H1 (cell line): ENCODE measurements around the gene FARS2. TPM values are rescaled to one million over a fixed set of nuclear protein-coding genes. Genes with fewer than 3 reads are reported as not detected.

ENCODE experiments used
- HDAC2 ChIP-seq, 2 experiments: fragments of 300-600 bp in 1 of 2; sonication (generic) in 1 of 2; IDR thresholded peaks; 2 replicates each; pipeline ENCODE4 v1.6.1; 2011 to 2012; ENCODE audit warnings: low read depth in 2 of 2, low read length in 2 of 2, mild to moderate bottlenecking in 2 of 2, moderate library complexity in 2 of 2, borderline replicate concordance in 1 of 2, inconsistent platforms in 1 of 2
- SIX5 ChIP-seq: IDR thresholded peaks from 2 replicates; pipeline ENCODE4 v1.6.1; 2011; ENCODE audit warnings: mild to moderate bottlenecking, low read depth, low read length
- polyA plus RNA-seq, 7 experiments: library from polyadenylated mRNA; depleted of rRNA in 3 of 7; stranded (reverse) in 5 of 7; unstranded in 2 of 7; fragments of >200 nt in 5 of 7; fragments of 200-250 nt in 2 of 7; gene quantifications; 1 replicate in 5 of 7; 2 replicates in 1 of 7; 4 replicates in 1 of 7; pipeline versions ENCODE4 v1.2.1 to v1.2.3, GENCODE V29; 2011 to 2013; ENCODE audit warnings: missing spikeins in 2 of 7, mixed read lengths in 2 of 7
- total RNA-seq: library from RNA; stranded (reverse); fragmentation: NEBNext Ultra II Directional; extraction: Animal tissue kit (Norgen Biotek cat#: 25700); gene quantifications from 2 replicates; pipeline ENCODE4 v1.2.1, GENCODE V29; 2021

The FARS2 gene
- total and polyA plus RNA-seq, 2 of the 8 experiments (the other 6 are each of a cell fraction or from before 2014, with no cell fraction given): 11.7 to 14.4 TPM

DNA sequence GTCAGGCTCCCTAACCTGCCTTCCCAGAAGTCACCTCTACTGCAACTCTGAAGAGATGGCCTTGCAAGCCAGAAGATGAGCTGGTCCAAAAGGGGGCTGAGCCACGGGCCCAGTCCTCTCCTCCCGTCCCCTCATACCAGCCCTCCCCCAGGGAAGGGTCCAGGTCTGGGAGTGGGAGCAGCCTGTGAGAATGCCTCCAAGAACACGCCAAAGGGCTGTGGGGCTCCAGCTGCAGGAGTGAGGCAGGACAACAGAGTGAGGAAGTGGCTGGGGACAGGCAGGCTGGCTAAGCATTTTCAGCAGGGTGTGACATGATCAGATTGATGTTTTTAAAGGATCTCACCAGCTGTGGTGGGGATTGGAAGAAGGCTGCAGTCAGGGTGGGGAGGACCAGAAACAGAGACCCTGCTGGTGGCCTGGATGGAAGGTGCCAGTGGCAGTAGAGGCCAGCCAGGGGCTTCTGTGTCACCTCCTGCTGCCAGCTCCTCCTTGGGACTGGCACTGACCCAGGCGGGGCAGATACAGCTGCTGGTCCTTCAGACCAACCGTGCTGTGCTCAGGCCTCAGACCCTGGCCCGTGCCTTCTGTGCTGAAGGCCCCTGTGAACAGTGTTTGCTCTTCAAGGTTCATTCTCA is 487.8 kb downstream of the FARS2 start (continued):
- TF ChIP-seq HDAC2 (IDR thresholded peaks at IDR 0.05; ENCODE audit: borderline replicate concordance in 1 of 2, low read depth in 2 of 2, low read length in 2 of 2) (no peak), SIX5 (no peak)
- TF ChIP-seq, all 59 proteins: peak for 0
